Myocyte (in vitro differentiated cells): ENCODE data around the gene SPEM2. TPM values are rescaled to one million over a fixed set of nuclear protein-coding genes. Genes with fewer than 3 reads are reported as not detected.
A peak's percentile ranks its signal among the peaks of the same experiment; 100 is the strongest.

ENCODE experiments used
- DNase-seq: peaks from one replicate; pipeline ENCODE4 v3.0.0-alpha.2; 2012; ENCODE audit warnings: low read depth
- polyA plus RNA-seq: library from polyadenylated mRNA; unstranded; fragments of >200 nt; gene quantifications from one replicate; pipeline ENCODE4 v1.2.1, GENCODE V29; 2012; ENCODE audit warnings: missing spikeins
- total RNA-seq: library from RNA; depleted of rRNA; stranded (reverse); fragments of >200 nt; gene quantifications from 2 replicates; pipeline ENCODE4 v1.2.3, GENCODE V29; 2014

SPEM2 gene
- not detected in 2 replicates for total RNA-seq
- 0.08 TPM for polyA plus RNA-seq

GRCh38 chr17:7425316-7425715, at the start of gene SPEM2:
TSS of gene SPEM2 (plus strand) at chr17:7425616. CDS start at chr17:7425689, 73 bp downstream.
- no peak for DNase-seq

GRCh38 chr17:7379134-7379533, 46.3 kb upstream of the SPEM2 start:
- DNase-seq, result no peak

DNA sequence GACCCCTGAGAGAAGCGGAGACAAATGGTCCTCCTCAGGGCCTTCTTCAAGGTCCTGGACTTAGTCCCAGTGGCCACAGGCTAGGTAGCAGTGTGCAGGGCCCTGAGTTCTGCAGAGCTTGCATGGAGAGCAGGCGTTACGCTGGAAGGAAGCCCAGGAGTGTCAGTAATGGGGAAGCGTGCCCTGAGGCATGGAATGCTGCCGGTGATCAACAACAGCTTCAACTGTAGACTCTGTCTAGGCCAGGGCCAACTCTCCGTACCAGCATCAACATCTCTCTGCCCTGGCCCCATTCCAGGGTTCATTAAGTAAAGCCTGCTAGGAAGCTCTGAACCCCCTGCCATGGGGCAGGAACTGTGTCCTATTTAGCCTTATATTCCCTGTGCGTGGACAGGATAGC, 45.1 kb upstream of the SPEM2 start:
- DNase-seq, result no peak

- no peak for DNase-seq
Observed at GRCh38 chr17:7380855-7381683, 44.3 kb upstream of the SPEM2 start, which contains the start of gene TNK1. TSS of gene TNK1 (plus strand) at chr17:7381089. CDS start at chr17:7382927, 1,838 bp downstream.

DNA sequence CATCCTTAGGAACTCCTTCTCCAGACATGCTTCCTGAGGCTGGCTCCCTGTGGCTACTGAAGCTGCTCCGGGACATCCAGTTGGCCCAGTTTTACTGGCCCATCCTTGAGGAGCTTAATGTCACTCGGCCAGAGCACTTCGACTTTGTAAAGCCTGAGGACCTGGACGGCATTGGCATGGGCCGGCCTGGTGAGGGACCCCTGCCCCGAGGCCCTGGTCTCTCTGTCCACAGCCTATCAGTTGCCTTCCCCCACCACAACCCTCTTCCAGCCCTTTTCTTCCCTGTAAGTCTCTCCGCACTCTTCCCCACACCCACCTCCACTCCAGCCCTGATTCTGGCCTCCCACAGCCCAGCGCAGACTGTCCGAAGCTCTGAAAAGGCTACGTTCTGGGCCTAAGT, 42.5 kb upstream of the SPEM2 start:
- DNase-seq, result no peak

GRCh38 chr17:7383371-7383741, 42.1 kb upstream of the SPEM2 start:
- DNase-seq, result no peak

DNA sequence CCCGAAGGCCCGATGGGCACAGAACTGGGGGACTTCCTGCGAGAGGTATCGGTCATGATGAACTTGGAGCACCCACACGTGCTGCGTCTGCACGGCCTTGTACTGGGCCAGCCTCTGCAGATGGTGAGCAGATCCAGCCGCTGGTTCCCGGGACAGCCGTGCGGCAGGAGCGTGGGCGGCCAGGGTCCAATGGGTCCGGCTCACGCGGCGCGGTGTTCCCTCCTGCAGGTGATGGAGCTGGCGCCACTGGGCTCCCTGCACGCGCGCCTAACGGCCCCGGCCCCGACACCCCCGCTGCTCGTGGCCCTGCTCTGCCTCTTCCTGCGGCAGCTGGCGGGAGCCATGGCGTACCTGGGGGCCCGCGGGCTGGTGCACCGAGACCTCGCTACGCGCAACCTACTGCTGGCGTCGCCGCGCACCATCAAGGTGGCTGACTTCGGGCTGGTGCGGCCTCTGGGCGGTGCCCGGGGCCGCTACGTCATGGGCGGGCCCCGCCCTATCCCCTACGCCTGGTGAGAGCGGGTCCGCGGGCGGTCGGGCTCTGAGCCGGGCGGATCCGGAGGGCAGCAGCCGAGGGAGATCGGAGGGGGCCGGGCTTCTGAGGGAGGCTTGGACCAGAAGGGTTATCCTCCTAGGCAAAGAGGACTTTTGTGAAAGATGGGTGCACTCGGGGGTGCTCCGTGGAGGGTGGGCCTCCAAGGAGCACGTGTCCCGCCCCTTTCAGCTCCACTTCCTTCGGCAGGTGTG, 41.5 kb upstream of the SPEM2 start:
- peak; percentile 10 for DNase-seq

DNA sequence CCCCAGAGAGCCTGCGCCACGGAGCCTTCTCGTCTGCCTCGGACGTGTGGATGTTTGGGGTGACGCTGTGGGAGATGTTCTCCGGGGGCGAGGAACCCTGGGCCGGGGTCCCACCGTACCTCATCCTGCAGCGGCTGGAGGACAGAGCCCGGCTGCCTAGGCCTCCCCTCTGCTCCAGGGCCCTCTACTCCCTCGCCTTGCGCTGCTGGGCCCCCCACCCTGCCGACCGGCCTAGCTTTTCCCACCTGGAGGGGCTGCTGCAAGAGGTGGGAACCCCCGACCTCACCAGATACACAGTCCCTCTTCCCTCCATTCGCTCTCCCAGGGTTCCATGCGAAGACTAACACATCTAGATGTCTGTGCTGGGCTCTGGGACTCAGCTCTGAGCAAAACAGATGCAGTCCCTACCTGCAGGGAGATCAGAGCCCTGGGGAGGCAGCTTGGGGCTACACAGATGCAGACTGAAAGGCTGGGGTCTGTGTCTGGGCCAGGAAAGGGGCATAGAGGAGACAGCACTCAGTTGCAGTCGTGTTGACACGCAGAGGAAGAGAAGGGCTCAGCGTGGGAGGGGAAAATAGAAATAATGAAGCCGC, 40.8 kb upstream of the SPEM2 start:
- DNase-seq, result no peak

DNA sequence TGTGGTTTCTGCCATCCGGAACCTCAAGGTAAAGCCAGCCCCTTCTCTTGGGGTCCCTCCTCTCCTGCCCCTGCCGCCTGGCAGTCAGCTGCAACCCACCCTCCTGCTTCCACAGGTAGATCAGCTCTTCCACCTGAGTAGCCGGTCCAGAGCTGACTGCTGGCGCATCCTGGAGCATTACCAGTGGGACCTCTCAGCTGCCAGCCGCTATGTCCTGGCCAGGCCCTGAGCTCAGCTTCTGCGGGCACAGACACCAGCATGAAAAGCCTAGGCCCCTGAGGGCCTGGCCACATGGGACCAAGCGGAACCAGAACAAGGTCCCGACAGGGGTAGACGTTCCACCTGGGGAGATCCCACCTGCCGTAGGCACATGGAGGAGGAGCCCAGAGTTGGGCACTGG, 36.6 kb upstream of the SPEM2 start:
- no peak for DNase-seq

- no peak for DNase-seq
Observed at GRCh38 chr17:7389924-7390910, 35.2 kb upstream of the SPEM2 start.

- DNase-seq, result no peak
Observed at GRCh38 chr17:7391307-7391706, 34.1 kb upstream of the SPEM2 start.

- no peak for DNase-seq
Observed at GRCh38 chr17:7392696-7393612, 32.5 kb upstream of the SPEM2 start.

DNA sequence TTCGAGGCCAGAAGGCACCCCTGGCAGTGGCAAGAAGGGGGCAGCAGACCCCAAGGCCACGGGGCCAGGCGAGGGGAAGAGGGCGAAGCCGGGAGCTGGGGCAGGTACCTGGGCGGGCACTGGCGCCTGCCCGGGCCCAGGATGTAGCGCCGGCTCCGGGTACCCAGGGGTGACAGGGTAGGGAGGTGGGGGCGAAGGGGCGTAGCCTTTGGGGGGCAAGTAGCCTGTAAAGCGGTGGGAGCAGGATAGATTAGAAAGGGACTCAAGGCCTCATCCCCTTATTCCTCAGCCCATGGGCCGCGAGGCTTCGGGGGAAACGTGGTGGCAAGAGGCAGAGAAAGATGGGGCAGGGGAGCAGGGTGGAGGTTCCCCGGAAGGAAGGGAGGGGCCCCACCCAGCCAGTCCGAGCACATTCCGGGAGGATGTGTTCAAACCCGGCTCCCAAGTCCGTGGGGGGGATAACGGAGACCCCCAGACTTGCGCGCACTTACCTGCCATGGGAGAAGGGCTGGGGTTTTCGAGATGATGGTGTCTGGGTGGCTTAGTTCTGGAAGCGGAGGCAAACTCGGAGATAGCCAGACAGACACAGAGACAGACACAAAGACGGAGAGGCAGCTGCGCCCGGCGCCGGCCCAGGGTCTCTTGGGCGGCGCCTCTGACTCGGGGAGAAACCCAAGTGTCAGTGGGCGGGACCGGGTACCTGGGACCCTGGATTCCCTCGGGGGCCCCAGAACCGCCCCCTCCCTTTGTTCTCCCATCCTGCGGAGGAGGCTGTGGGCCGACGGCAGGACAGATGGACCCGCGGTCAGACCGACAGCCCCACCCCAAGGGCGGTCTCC, 31.6 kb upstream of the SPEM2 start:
- peak; percentile 51 for DNase-seq

GRCh38 chr17:7394452-7395191, 30.8 kb upstream of the SPEM2 start, which contains the start of gene PLSCR3:
TSS of gene PLSCR3 (minus strand) at chr17:7394525. CDS start at chr17:7394110, 415 bp downstream.
- DNase-seq, result peak; percentile 82

- DNase-seq, result no peak
Observed at GRCh38 chr17:7396147-7396546, 29.3 kb upstream of the SPEM2 start.

DNA sequence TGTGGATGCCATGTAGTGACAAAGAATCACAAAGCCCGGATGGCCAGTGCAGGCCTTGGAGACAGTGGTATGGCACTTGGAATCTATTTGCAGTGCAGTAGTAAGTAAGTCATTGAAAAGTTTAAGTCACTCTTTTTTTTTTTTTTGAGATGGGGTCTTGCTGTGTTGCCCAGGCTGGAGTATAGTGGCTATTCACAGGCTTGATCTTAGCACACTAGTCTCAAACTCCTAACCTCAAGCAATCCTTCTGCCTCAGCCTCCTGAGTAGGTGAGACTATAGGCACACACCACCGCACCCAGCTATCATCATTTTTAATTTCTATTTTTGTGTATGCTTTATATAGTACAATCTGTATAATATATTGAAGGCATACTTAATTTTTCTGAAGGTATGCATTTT, 26.8 kb upstream of the SPEM2 start:
- DNase-seq, result no peak

- no peak for DNase-seq
Observed at GRCh38 chr17:7403043-7403726, 22.2 kb upstream of the SPEM2 start.

DNA sequence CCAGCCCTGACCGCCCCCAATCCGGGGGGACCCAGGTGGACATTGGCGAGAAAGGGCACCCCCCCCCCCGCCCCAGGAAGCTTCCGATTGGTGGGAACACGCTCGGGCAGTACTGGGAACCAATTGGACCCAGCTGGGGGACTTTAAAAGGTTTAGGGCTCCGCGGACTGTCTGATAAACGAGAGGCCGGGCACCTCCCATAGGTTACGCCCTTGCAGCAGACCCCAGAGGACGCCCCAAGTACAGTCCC, 21.8 kb upstream of the SPEM2 start:
- DNase-seq, result peak; percentile 83
